Testis (tissue), 2 donors: ENCODE measurements around the gene GALP.

Experiments used
- CTCF ChIP-seq, 3 experiments: fragments of 450-650 bp in 2 of 3; fragments of 200-600 bp in 1 of 3; sonication (generic) in 1 of 3; IDR thresholded peaks; one replicate each; pipeline ENCODE4 v1.5.1; 2016 to 2019; ENCODE audit warnings: antibody characterized with exemption in 3 of 3, mild to moderate bottlenecking in 2 of 3, moderate library complexity in 1 of 3
- POLR2A ChIP-seq: fragments of 450-650 bp; IDR thresholded peaks from one replicate; pipeline ENCODE4 v1.6.1; 2017; ENCODE audit warnings: antibody characterized with exemption, mild to moderate bottlenecking, moderate library complexity

- TF ChIP-seq CTCF (IDR thresholded peaks at IDR 0.05) (no peak), POLR2A (no peak)
Observed at GRCh38 chr19:56139847-56140582, 35.8 kb upstream of the GALP start.
